K562 (cell line): ENCODE data around the gene PPP1R2B. TPM values are rescaled to one million over a fixed set of nuclear protein-coding genes. Genes with fewer than 3 reads are reported as not detected.

Experiments used
- ATAC-seq: fragments of 200-7000 bp; cut with Tn5 transposase; 3 replicates; pipeline ENCODE4 v1.9.1; 2020; ENCODE audit warnings: moderate library complexity
- BruUV-seq: library from RNA; stranded (reverse); fragments of 400-500 nt; replicated peaks from 2 replicates; lab custom pipeline; 2021; lab: Mats Ljungman, UMichigan
- CTCF ChIA-PET: fragments of 300-600 bp; formaldehyde crosslinking; extraction: SDS; loops from one replicate; lab custom pipeline; 2021; ENCODE audit warnings: low intra/inter-chr PET ratio; lab: Yijun Ruan, JAX
- POLR2A ChIA-PET: fragments of 300-600, 350-650 bp; sonication (Branson Sonifier 250); formaldehyde crosslinking; extraction: SDS; loops from one replicate; lab custom pipeline; 2021; ENCODE audit warnings: antibody characterized with exemption, inconsistent platforms; lab: Yijun Ruan, JAX
- DNase-seq, 4 experiments: peaks; one replicate each; pipeline versions ENCODE4 v3.0.0 to v3.0.0-alpha.2; 2011 to 2018; ENCODE audit warnings: low spot score in 3 of 4, mixed read lengths in 3 of 4; ENCODE audit errors: extremely low read depth in 1 of 4
- FAIRE-seq: peaks from 2 replicates; lab custom pipeline; 2011; peaks lifted over from hg19 to GRCh38; lab: Jason Lieb, UNC
- H2AFZ ChIP-seq: 2 replicates; pipeline ENCODE4 v1.6.0; 2011; ENCODE audit warnings: low read depth, low read length, control low read depth, inconsistent platforms
- H3K27ac ChIP-seq: fragments of 200-600 bp; 3 replicates; pipeline ENCODE4 v1.8.0; 2011; ENCODE audit warnings: low read depth, mild to moderate bottlenecking, control low read depth, inconsistent platforms, low read length, moderate library complexity, mixed read lengths; ENCODE audit errors: extremely low read depth
- H3K27me3 ChIP-seq, 2 experiments: fragments of 300-600 bp in 1 of 2; 2 replicates in 1 of 2; 3 replicates in 1 of 2; pipeline versions ENCODE4 v1.6.0 to v1.8.0; 2011; ENCODE audit warnings: inconsistent platforms in 2 of 2, low read length in 2 of 2, mild to moderate bottlenecking in 1 of 2, mixed read lengths in 1 of 2, moderate library complexity in 1 of 2; ENCODE audit not compliant: control insufficient read depth in 2 of 2, insufficient read depth in 2 of 2
- H3K36me3 ChIP-seq: fragments of 300-600 bp; 3 replicates; pipeline ENCODE4 v1.8.0; 2011; ENCODE audit warnings: mild to moderate bottlenecking, low read length, inconsistent platforms; ENCODE audit not compliant: control insufficient read depth, insufficient read depth
- H3K4me1 ChIP-seq, 2 experiments: fragments of 200-600 bp in 1 of 2; replicated peaks in 1 of 2; 2 replicates in 1 of 2; 3 replicates in 1 of 2; pipeline versions ENCODE4 v1.5.1 to v1.8.0; 2011; ENCODE audit warnings: inconsistent platforms in 2 of 2, low read length in 2 of 2, mild to moderate bottlenecking in 1 of 2, mixed read lengths in 1 of 2, moderate library complexity in 1 of 2; ENCODE audit not compliant: control insufficient read depth in 2 of 2, insufficient read depth in 2 of 2
- H3K4me2 ChIP-seq: 2 replicates; pipeline ENCODE4 v1.6.1; 2011; ENCODE audit warnings: low read length, control low read depth, inconsistent platforms, mixed read lengths; ENCODE audit not compliant: insufficient read depth
- H3K4me3 ChIP-seq: fragments of 200-600 bp; sonication (generic), shearing (Covaris generic); 2 replicates; pipeline ENCODE4 v1.5.1; 2016; ENCODE audit warnings: control low read depth, inconsistent platforms
- H3K79me2 ChIP-seq: fragments of 200-600 bp; 3 replicates; pipeline ENCODE4 v1.8.0; 2011; ENCODE audit warnings: low read length, inconsistent platforms; ENCODE audit not compliant: control insufficient read depth, insufficient read depth
- H3K9ac ChIP-seq, 2 experiments: 2 replicates each; pipeline versions ENCODE4 v1.6.0 to v1.6.1; 2011; ENCODE audit warnings: low read depth in 2 of 2, low read length in 2 of 2, control low read depth in 1 of 2, inconsistent platforms in 1 of 2, mild to moderate bottlenecking in 1 of 2, mixed read lengths in 1 of 2; ENCODE audit not compliant: insufficient read depth in 1 of 2
- H3K9me1 ChIP-seq: one replicate; pipeline ENCODE4 v1.6.0; 2011; ENCODE audit warnings: inconsistent platforms, mild to moderate bottlenecking, low read length, moderate library complexity; ENCODE audit not compliant: control insufficient read depth, insufficient read depth
- H3K9me3 ChIP-seq: replicated peaks from 2 replicates; pipeline ENCODE4 v1.5.1; 2011; ENCODE audit warnings: low read depth, low read length, inconsistent platforms; ENCODE audit not compliant: control insufficient read depth, insufficient read depth
- H4K20me1 ChIP-seq: replicated peaks from 2 replicates; pipeline ENCODE4 v1.6.1; 2011; ENCODE audit warnings: low read length, inconsistent platforms, mixed read lengths; ENCODE audit not compliant: control insufficient read depth, insufficient read depth
- CBX3 ChIP-seq, 2 experiments: IDR thresholded peaks; 1 replicate in 1 of 2; 2 replicates in 1 of 2; pipeline ENCODE4 v1.6.1; 2012; ENCODE audit warnings: inconsistent platforms in 2 of 2, low read length in 2 of 2, borderline replicate concordance in 1 of 2, control low read depth in 1 of 2
- ILF3 ChIP-seq: fragments of 450-650 bp; IDR thresholded peaks from 2 replicates; pipeline ENCODE4 v1.6.1; 2018; ENCODE audit warnings: antibody characterized with exemption, mild to moderate bottlenecking, moderate library complexity, borderline replicate concordance
- POLR3G ChIP-seq: IDR thresholded peaks from 2 replicates; pipeline ENCODE4 v1.6.1; 2011; ENCODE audit not compliant: insufficient read length, insufficient replicate concordance; ENCODE audit errors: extremely low read depth
- PTBP1 ChIP-seq: fragments of 200-400 bp; formaldehyde crosslinking; IDR thresholded peaks from 2 replicates; pipeline ENCODE4 v1.6.1; 2017; ENCODE audit warnings: low read depth, low read length
- RBM25 ChIP-seq: fragments of 200-400 bp; formaldehyde crosslinking; IDR thresholded peaks from 2 replicates; pipeline ENCODE4 v1.6.1; 2018; ENCODE audit warnings: low read length, low read depth, moderate library complexity; ENCODE audit not compliant: severe bottlenecking
- SIRT6 ChIP-seq: IDR thresholded peaks from one replicate; pipeline ENCODE4 v1.6.1; 2012; ENCODE audit warnings: low read depth, mild to moderate bottlenecking, control low read depth, inconsistent platforms, low read length, moderate library complexity
- SMARCC2 ChIP-seq: fragments of 450-650 bp; IDR thresholded peaks from 2 replicates; pipeline ENCODE4 v1.6.1; 2017; ENCODE audit warnings: antibody characterized with exemption, moderate library complexity, mild to moderate bottlenecking, low read depth
- SREBF2 ChIP-seq: sonication (generic); formaldehyde crosslinking; IDR thresholded peaks from 2 replicates; pipeline ENCODE4 v1.4.0; 2020; ENCODE audit warnings: mild to moderate bottlenecking, missing genetic modification reagents
- TAF15 ChIP-seq: fragments of 200-400 bp; formaldehyde crosslinking; IDR thresholded peaks from 2 replicates; pipeline ENCODE4 v1.6.1; 2017; ENCODE audit warnings: mild to moderate bottlenecking, low read depth, low read length, moderate library complexity
- TRIM24 ChIP-seq, 2 experiments: fragments of 450-650 bp; IDR thresholded peaks; 2 replicates each; pipeline ENCODE4 v1.6.1; 2016
- WGBS: fragments of 100-300 bp; shearing (Covaris generic); methylation state at CpG from one replicate; pipeline ENCODE4 v1.1.6; 2016; ENCODE audit warnings: low coverage, mixed read lengths; ENCODE audit not compliant: insufficient coverage; ENCODE audit errors: missing lambda C conversion rate; 5-methylcytosine and 5-hydroxymethylcytosine counted together
- in situ Hi-C: fragments of 300-500 bp; cut with MboI; formaldehyde crosslinking; loops from 4 replicates; pipeline ENCODE4 v1.15.0; 2018; ENCODE audit warnings: inconsistent platforms, mixed read lengths
- intact Hi-C: fragments of 100-400 bp; cut with micrococcal nuclease; formaldehyde crosslinking; loops from 2 replicates; pipeline ENCODE4 v1.14.2; 2022
- polyA plus RNA-seq, 8 experiments: library from polyadenylated mRNA; depleted of rRNA in 4 of 8; stranded (reverse) in 5 of 8; unstranded in 3 of 8; fragments of >200 nt; fragmentation: Nextera tagmentation in 2 of 8; fragmentation: Illumina TruSeq in 1 of 8; extraction: Ambion mirVana in 2 of 8; extraction: Trizol in 1 of 8; gene quantifications; 2 replicates each; pipeline versions ENCODE4 v1.2.1 to v1.2.3, GENCODE V29; 2011 to 2014; ENCODE audit warnings: inconsistent platforms in 1 of 8, missing spikeins in 1 of 8
- total RNA-seq, 7 experiments: library from RNA; depleted of rRNA in 6 of 7; stranded (reverse); fragments of >200 nt in 6 of 7; fragmentation: Illumina TruSeq in 2 of 7; extraction: Trizol in 2 of 7; gene quantifications; 2 replicates each; pipeline versions ENCODE4 v1.2.1 to v1.2.3, GENCODE V29; 2011 to 2021; ENCODE audit warnings: low replicate concordance in 1 of 7
- TF ChIP-seq, protein P1 (sequence below): fragments of 250-450 bp; sonication (Bioruptor Pico); IDR thresholded peaks from 2 replicates; pipeline ENCODE4 v1.5.0; 2022; ENCODE audit warnings: mild to moderate bottlenecking
- TF ChIP-seq, protein P2 (sequence below): sonication (generic); formaldehyde crosslinking; IDR thresholded peaks from 2 replicates; pipeline ENCODE4 v1.8.0; 2023; ENCODE audit warnings: mild to moderate bottlenecking, missing genetic modification reagents
- TF ChIP-seq, protein P3 (sequence below), 2 experiments: fragments of 200-800 bp in 1 of 2; sonication (Bioruptor generic) in 1 of 2; sonication (generic) in 1 of 2; formaldehyde crosslinking in 1 of 2; IDR thresholded peaks in 1 of 2; conservative IDR thresholded peaks in 1 of 2; 2 replicates each; pipeline versions ENCODE4 v1.5.0 to v1.6.1; 2016 to 2020; ENCODE audit warnings: missing compliant biosample characterization in 1 of 2, missing genetic modification characterization in 1 of 2, missing genetic modification reagents in 1 of 2

PPP1R2B gene
- total and polyA plus RNA-seq, 9 of the 15 experiments (the other 6 are each of a cell fraction or from before 2014, with no cell fraction given): 0.06 to 0.11 TPM; not detected in 7

DNA sequence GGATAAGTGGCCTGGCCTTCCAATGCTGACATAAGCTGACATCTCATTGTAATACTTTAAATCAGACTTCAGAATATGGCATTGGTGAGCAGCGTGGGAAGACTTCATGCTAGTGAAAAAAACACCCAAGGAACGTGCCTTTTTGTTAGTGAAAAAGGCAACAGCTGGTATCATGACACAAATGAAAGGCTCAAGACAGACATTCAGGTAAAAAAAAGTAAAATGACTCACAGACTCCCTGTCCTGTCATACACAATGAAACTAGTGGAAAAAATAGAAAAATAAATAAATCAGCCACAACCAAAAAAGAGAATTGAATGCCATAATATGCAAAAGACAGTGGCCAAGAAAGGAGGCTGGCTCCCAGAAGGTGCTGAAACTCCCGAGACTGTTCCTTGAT lies 24.4 kb upstream of the PPP1R2B start:
- no peak for ATAC-seq

More for the DNA sequence above, 24.4 kb upstream of the PPP1R2B start:
- TF ChIP-seq, protein P1, sequence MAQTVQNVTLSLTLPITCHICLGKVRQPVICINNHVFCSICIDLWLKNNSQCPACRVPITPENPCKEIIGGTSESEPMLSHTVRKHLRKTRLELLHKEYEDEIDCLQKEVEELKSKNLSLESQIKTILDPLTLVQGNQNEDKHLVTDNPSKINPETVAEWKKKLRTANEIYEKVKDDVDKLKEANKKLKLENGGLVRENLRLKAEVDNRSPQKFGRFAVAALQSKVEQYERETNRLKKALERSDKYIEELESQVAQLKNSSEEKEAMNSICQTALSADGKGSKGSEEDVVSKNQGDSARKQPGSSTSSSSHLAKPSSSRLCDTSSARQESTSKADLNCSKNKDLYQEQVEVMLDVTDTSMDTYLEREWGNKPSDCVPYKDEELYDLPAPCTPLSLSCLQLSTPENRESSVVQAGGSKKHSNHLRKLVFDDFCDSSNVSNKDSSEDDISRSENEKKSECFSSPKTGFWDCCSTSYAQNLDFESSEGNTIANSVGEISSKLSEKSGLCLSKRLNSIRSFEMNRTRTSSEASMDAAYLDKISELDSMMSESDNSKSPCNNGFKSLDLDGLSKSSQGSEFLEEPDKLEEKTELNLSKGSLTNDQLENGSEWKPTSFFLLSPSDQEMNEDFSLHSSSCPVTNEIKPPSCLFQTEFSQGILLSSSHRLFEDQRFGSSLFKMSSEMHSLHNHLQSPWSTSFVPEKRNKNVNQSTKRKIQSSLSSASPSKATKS (CRISPR knock-in tag): no peak
- TF ChIP-seq SREBF2 (CRISPR knock-in tag): no peak
- no peak for TF ChIP-seq RBM25
- TF ChIP-seq TRIM24 (IDR thresholded peaks at IDR 0.05): no peak
- no peak for TF ChIP-seq POLR3G
- TF ChIP-seq, protein P2, sequence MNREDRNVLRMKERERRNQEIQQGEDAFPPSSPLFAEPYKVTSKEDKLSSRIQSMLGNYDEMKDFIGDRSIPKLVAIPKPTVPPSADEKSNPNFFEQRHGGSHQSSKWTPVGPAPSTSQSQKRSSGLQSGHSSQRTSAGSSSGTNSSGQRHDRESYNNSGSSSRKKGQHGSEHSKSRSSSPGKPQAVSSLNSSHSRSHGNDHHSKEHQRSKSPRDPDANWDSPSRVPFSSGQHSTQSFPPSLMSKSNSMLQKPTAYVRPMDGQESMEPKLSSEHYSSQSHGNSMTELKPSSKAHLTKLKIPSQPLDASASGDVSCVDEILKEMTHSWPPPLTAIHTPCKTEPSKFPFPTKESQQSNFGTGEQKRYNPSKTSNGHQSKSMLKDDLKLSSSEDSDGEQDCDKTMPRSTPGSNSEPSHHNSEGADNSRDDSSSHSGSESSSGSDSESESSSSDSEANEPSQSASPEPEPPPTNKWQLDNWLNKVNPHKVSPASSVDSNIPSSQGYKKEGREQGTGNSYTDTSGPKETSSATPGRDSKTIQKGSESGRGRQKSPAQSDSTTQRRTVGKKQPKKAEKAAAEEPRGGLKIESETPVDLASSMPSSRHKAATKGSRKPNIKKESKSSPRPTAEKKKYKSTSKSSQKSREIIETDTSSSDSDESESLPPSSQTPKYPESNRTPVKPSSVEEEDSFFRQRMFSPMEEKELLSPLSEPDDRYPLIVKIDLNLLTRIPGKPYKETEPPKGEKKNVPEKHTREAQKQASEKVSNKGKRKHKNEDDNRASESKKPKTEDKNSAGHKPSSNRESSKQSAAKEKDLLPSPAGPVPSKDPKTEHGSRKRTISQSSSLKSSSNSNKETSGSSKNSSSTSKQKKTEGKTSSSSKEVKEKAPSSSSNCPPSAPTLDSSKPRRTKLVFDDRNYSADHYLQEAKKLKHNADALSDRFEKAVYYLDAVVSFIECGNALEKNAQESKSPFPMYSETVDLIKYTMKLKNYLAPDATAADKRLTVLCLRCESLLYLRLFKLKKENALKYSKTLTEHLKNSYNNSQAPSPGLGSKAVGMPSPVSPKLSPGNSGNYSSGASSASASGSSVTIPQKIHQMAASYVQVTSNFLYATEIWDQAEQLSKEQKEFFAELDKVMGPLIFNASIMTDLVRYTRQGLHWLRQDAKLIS (CRISPR knock-in tag): no peak
- TF ChIP-seq, protein P3, sequence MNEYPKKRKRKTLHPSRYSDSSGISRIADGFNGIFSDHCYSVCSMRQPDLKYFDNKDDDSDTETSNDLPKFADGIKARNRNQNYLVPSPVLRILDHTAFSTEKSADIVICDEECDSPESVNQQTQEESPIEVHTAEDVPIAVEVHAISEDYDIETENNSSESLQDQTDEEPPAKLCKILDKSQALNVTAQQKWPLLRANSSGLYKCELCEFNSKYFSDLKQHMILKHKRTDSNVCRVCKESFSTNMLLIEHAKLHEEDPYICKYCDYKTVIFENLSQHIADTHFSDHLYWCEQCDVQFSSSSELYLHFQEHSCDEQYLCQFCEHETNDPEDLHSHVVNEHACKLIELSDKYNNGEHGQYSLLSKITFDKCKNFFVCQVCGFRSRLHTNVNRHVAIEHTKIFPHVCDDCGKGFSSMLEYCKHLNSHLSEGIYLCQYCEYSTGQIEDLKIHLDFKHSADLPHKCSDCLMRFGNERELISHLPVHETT (CRISPR knock-in tag; conservative IDR thresholded peaks at IDR 0.05 in 1 of 2, IDR thresholded peaks at IDR 0.05 in 1 of 2): no peak
- TF ChIP-seq ILF3: no peak
- TF ChIP-seq SIRT6: no peak
- TF ChIP-seq SMARCC2: no peak
- no peak for TF ChIP-seq PTBP1
- TF ChIP-seq TAF15: no peak
- no peak for TF ChIP-seq CBX3 (IDR thresholded peaks at IDR 0.05; ENCODE audit: borderline replicate concordance in 1 of 2, low read length in 2 of 2)
- DNase-seq (no peak), FAIRE-seq (no peak)
- Histone ChIP-seq H3K4me3 (no peak overlapping the region), H3K9me1 (no peaks in the 10 kb centered on the region), H3K9me3 (no peaks in the 10 kb centered on the region), H4K20me1 (no peaks in the 10 kb centered on the region), H3K79me2 (no peaks in the 10 kb centered on the region), H3K27ac (no peak overlapping the region), H3K9ac (no peak overlapping the region), H3K4me1 (no peaks in the 10 kb centered on the region), H3K36me3 (no peaks in the 10 kb centered on the region), H3K27me3 (no peaks in the 10 kb centered on the region), H2AFZ (no peak overlapping the region), H3K4me2 (no peak overlapping the region)
- no TSS peak for BruUV-seq
- intact Hi-C loops (no loop called here), in situ Hi-C loops (no loop called here)
- 0% methylated on average over 3 of the region's 3 CpGs for WGBS
- ChIA-PET POLR2A (no interaction called here), CTCF (no interaction called here)
